ENCODE results near the gene OTOG.

Gene OTOG, protein sequence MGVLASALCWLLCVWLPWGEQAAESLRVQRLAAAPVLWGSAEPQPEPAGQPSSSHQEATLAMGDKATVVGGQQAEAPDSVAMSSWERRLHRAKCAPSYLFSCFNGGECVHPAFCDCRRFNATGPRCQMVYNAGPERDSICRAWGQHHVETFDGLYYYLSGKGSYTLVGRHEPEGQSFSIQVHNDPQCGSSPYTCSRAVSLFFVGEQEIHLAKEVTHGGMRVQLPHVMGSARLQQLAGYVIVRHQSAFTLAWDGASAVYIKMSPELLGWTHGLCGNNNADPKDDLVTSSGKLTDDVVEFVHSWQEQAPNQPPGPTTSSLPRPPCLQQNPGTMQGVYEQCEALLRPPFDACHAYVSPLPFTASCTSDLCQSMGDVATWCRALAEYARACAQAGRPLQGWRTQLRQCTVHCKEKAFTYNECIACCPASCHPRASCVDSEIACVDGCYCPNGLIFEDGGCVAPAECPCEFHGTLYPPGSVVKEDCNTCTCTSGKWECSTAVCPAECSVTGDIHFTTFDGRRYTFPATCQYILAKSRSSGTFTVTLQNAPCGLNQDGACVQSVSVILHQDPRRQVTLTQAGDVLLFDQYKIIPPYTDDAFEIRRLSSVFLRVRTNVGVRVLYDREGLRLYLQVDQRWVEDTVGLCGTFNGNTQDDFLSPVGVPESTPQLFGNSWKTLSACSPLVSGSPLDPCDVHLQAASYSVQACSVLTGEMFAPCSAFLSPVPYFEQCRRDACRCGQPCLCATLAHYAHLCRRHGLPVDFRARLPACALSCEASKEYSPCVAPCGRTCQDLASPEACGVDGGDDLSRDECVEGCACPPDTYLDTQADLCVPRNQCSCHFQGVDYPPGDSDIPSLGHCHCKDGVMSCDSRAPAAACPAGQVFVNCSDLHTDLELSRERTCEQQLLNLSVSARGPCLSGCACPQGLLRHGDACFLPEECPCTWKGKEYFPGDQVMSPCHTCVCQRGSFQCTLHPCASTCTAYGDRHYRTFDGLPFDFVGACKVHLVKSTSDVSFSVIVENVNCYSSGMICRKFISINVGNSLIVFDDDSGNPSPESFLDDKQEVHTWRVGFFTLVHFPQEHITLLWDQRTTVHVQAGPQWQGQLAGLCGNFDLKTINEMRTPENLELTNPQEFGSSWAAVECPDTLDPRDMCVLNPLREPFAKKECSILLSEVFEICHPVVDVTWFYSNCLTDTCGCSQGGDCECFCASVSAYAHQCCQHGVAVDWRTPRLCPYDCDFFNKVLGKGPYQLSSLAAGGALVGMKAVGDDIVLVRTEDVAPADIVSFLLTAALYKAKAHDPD (N-terminal part only)

GRCh38 chr11:17547051-17547577, at the start of gene OTOG:
TSS of gene OTOG (plus strand) at chr11:17547259. CDS start at chr11:17547373, 114 bp downstream.
- no peak for DNase-seq

- DNase-seq = no peak
Measured at GRCh38 chr11:17498058-17498457, 49.0 kb upstream of the OTOG start.

GRCh38 chr11:17498475-17498874, 48.6 kb upstream of the OTOG start:
- DNase-seq = no peak

- no peak for DNase-seq
Measured at GRCh38 chr11:17500673-17501072, 46.4 kb upstream of the OTOG start.

- no peak for DNase-seq
Measured at GRCh38 chr11:17502630-17503029, 44.4 kb upstream of the OTOG start.

- peak; percentile 87 for DNase-seq
Measured at GRCh38 chr11:17504330-17505107, 42.5 kb upstream of the OTOG start.

DNA sequence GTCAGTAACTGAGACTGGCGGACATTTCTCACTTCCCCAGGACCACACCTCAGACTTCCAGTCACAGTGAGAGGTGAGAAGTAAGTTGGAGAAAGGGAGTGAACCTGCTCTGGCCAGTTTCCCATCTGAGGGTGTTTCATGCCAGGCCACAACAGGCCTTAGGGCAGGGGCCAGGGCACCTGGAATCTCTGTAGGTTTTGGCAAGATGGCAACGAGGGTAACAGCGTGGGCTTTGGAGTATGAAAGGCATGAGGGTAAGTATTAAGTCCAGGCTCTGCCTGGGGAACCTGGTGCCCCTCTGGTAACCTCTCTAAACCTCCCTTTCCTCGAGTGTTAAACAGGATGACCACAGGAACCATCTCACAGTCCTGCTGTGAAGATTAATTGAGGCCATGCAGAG, 41.9 kb upstream of the OTOG start:
- DNase-seq = no peak

- no peak for DNase-seq
Measured at GRCh38 chr11:17506314-17506713, 40.7 kb upstream of the OTOG start.

DNA sequence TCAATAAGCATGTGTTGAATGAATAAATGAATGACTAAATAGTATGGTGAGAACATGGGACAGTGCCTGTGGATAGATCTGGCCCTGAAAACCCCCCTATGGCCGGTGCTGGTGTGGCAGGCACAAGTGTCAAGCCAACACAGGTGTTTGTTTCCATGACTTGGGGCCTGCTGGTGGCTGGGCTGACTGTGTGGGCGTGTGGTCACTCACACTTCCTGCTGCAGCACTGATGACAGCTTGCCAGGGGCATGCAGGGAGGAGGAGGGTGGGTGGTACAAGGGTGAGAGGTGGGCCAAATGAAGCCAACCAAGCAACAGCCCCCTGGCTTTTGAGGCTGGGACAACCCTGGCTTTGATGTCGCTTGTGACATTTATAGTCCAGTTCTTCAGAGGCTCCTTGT, 40.1 kb upstream of the OTOG start:
- DNase-seq = no peak

DNA sequence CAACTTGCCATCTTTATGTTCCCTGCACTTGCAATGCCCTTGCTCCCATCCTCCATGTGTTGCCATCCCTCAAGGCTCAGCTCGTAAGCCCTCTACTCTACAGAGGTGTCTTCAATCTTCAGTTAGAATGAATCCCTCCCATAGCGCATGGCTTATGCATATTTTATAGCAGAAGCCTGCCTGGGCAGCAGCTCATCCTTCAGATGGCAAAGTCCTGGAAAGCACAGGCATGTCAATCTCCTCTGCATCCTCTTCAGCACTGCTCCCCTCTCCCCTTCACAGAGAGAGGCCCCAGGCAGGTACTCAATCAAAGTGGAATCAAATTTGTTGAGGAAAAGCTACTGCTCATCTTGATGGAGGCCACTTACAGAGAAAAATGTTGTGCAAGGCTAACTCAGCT, 39.3 kb upstream of the OTOG start:
- no peak for DNase-seq

DNA sequence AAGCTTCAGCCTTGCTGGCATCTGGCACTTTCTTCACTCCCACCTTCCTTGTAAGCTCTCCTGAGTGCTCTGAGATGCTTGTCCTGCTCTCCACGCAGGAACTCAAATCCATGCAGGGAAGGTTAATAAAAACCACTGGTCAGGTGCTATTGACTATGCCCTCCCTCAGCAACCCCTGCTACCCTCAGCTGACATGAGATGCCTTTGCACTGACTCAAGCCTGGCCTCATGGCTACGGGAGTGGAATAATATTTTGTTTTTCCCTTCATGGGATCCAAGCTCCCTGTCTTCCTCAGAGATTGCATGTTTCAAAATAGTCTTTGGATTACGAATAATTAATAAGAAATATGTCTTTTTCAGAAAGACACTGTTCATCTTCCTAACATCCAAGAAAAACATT, 38.8 kb upstream of the OTOG start:
- no peak for DNase-seq

DNA sequence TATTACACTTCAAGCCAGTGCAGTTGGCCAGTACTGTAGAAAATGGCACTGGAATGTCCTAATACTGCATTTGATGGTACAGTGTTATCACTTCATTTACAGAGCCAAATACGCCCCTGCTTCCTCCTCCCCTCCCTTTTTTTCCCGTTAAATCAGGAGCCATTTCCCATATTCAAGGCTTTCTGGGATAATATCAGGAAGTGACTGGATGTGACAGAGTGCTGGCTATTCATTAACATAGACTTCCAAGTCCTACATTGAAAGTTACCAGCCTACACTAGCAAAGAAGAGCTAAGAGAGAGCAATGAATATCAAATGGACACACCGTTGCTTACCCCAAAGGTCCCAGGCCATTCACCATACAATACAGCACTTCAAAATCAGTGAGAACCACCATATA, 38.3 kb upstream of the OTOG start:
- DNase-seq = no peak

DNA sequence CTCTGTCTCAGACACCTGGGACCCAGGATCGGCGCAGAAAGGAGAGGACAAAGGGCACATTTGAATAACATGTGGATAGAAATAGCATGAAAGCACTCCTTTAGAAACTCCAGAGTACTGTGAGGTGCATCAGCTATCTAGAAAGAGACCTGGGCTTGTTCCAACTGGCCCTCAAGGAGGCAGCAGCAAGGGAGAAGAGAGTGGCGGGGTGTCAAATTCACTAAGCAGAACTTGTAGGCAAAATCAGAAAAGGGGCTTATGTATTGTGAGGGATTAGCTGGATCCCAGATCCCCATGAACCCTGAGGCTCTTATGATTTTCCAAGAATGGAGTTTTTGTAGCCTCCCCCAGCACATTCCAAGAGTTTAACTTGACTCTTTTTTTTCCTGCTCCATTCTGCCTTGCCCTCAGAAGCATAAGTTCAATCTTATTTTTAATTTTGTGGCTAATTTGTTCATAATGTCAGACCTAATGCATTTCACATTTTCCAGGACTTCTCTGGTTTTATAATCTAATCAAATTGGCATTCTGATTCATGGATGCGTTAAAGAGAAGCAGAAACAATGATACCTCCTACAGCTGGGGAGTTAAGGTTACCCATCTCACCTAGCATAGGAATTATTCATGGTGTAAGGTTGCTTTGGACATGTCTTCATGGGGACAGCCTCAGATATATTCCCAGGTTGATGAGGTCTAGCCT, 36.4 kb upstream of the OTOG start:
- DNase-seq = no peak

DNA sequence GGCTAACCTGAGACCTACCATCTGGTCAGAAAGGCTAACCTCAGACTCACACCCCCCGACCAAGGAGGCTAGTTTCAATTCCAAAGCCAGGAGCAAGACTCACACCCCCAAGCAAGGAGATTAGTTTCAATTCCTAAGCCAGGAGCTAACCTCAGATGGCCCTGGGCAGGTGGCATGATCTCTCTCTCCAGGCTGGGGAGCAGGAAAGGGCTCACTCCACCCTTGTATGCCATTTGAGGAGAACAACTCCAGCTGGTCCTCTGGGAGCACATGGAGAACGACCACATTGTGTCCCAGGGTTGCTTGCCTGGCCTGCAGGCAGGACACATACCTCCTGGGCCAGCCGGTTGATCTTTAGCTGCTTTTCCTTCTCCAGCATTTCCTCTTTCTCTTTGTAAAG, 35.5 kb upstream of the OTOG start:
- DNase-seq = no peak

DNA sequence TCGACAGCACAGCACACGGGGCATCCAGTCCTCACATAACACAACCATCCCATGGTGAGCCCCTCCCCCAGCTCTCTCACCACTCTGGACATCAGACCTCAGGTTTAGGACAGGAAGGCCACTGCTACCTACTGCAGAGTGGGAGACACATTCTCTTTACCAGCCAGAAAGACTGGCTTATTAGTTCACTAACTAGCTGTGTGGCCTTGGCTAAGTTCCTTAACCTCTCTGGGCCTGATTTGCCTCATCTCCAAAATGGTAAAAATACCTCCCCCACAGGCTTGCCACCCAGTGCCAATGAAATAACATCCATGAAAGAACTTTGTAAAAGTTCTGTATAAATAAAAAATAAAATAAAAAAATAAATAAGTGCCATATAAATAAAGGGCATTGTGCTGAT, 35.0 kb upstream of the OTOG start:
- DNase-seq = no peak

- DNase-seq = no peak
Measured at GRCh38 chr11:17513853-17514252, 33.2 kb upstream of the OTOG start.

DNA sequence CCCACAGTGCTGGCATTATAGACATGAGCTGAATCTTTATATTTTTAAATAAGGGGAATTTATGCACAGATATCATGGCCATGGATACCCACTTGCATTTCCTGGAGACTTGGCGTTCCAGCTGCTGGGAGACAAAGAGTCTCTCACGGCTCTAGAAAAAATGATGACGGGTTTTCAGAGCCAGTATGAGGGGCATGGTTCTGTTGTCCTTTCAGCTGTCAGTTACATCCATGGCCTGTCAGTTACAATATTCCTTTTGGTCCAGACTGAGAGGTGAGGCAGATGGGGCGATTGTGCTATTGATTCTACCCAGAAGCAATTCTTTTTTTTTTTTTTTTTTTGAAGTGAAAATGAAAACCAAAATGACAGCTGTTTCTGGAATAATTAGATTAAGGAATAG, 32.6 kb upstream of the OTOG start:
- no peak for DNase-seq

DNA sequence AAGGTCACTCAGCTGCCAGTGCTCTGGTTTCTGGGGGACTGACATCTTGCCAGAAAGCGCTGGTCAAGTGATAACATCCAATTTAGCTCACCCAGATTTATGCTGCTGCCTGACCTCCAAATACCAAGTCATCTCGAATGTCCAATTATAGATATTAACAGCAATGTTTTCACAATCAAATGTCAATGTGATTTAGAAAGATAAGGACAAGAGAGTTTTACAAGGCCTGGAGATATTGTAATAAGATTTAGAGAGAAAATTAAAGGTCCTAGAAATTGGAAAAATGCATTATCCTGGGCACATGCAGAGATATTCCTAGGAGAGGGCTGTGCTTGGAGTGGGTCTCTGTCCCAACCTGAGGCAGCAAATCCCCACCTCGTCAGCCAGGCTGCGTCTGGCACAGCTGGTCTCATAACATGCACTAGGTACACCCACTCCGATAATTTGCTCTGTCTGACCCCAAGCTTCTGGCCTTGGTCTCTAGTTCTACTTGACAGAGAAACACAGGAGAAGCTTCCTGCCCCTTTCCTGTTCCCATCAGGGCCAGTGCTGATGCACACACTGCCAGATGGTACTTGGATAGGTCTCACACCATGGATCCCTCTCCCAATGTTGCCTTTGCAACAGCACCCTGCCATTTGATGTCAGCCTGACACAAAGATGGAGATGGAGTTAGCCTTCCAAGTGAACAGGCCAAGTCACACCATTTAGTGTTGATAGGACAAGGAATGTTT, 31.4 kb upstream of the OTOG start:
- no peak for DNase-seq

DNA sequence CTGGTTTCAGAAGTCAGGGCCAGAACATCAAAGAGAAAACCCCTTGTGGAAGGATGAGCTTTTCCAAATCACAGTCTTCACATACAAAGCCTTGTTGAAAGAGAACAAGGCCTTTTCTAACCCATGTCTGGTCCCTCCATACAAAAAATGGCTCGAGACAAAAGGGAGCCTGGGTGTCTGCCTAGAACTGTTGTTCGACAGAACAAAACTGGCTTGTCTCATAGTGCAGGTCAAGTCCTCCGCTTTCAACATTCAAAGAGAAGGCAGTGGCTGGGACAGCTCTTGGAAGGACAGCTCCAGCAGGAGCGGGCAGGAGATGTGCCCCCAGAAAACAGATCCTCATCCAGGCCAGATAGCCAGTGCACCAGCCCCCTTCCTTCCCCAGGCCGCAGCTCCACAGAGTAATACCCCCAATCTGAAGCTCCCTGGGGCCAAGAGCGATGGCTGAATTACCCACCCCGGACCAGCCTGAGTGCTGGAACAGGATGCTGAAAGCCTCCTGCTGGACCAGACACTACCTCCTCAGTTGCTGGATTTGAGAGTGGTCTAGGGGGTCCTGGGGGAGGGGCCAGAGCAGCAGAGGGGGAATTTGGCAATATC, 30.4 kb upstream of the OTOG start:
- no peak for DNase-seq

DNA sequence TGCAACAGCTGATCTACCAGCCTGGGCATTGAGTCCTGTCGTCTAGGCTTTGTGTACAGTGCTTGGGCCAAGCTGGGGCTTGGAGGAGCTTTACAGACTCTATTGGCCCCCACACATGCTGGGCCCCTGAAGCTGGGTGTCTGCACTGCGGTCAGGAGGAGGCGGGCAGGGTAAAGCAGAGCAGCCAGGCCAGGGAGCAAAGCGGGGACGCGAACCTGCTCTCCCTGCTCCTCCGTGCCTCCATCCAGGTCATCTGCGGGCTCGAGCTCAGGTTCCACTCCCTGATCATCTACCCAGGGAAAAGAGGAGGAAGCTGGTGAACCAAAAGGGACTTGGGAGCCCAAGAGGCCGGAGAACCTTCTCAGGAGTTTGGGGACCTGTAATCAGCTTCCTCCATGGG, 29.9 kb upstream of the OTOG start:
- DNase-seq = no peak
